ENCODE results near the gene MICB.
A peak's percentile ranks its signal among the peaks of the same experiment; 100 is the strongest.

MICB gene

DNA sequence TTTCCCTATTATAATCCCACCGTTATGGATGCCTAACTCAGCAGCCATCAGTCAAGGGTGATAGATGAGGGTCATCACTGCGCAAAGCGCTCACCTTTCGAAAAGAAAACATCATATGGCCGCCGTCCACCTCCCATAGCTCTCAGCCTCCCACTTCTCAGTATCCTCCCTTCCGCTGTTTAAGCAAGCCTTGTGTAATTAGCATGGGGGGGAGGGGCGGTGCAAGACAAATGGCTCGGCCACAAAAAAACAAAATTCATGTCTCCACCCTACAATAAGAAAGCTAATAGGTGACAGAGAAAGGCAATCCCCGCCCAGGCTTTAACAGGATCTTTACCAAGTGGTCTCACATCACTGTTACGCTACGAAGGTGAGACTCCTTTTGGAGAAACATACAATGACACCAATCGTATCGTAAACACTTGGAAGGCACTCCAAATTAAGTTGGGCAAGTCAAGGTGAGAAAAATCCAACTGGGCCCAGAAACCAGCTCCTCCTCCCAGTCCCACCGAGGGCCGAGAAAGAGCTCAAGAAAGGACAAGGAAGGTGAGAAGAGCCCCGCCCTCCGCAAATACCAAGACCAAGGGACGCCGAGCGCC lies 43.2 kb downstream of the MICB start:
- DNase-seq (ENCODE audit: low read depth in 2 of 2) = peak; percentile 33 to 40

DNA sequence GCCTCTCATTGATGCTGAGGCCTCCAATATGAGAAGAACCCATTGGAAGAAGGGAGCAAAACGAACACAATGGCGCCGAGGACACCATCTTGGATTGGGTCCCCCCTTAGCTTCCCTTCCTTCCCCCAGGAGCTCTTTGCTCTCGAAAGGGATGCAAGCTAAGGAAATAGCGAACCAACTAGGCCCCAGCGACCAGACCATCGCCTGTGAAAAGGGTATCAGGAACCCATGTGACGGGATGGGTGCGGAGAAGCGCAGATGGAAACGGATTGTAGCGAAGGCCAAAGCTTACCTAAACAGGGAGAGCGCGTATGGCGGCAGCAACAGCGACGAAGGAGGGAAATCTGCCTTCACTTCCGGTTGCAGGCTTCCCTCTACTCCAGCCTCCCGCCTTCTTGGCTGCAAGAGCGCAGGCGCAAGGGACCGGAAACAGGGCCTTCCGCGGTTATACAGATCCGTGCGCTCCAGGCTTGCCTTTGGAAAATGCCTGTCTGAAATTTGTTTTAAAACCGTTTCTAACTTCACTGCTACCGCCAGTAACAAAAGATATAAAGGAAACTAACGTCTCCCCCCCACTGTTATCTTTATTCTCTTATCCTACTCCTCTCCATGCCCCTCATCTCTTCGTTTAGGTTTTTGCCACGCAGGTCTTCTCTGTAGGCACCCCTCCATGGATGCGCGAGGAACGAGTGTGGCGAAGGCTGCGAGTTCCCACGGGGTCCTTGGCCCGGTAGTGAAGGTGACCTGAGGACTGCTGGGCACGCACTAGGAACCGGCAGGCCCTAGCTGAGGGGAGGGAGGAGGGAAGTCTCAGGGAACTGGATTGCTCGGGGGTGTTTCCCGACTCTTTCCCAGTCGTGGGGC lies 43.9 kb downstream of the MICB start, which contains the start of gene DDX39B:
DDX39B (minus strand) TSS at position 346 of the 864 bp plus-strand sequence. CDS start 1,471 bp downstream, outside the sequence.
- peak; percentile 83 to 89 for DNase-seq (ENCODE audit: low read depth in 2 of 2)

DNA sequence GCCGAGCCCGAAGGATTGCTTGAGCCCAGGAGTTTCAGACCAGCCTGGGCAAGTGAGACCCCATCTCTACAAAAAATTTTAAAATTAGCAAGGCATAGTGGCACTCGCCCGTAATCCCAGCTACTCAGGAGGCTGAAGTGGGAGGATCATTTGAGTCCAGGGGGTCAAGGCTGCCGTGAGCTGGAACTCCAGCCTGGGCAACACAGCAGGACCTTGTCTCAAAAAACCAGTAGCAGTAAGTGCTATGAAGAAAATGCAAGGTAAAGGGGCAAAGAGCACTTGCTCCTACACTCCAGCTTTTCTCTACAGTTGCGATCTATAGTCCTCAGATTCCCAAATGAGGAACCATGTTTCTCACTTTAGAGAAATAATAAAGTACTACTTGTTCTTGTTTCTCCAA lies 45.7 kb downstream of the MICB start:
- no peak for DNase-seq (ENCODE audit: low read depth in 2 of 2)

DNA sequence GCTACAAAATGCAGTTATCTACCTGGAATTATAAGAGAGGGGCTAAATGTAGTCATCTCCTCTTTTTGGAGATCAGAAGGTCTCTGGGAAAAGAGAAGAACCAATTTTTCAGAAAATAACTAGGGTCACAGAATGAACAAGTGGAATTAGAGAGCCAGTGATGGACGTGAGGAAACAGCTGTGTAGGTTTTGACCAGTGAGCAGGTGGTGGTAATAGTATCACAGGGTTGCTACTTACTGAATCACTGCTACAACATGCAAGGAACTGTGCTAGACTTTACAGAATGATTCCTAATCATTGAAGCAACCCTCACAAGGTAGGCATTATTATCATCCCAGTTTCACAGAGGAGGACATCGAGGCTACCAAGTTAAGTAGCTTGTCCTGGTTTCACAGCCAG lies 46.7 kb downstream of the MICB start:
- no peak for DNase-seq (ENCODE audit: low read depth in 2 of 2)

DNA sequence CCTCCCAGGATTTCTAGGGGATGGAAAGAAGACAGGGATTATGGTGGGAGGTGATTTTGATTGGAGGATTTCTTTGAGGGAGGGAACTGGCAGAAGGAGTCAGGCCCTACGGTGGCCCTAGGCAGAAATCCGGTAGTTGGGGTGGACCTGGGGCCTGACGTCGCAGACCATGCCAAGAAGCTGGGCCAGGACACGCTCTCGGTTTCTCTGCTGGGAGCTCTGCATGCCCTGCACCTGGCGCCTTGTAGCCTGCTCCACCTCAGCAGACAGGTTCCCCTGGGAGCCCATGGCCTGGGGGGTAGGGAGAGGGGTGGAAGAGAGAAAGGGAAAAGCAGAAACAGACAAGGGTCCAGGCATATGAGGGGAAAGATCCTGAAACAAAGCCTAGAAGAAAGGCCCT lies 47.3 kb downstream of the MICB start:
- DNase-seq (ENCODE audit: low read depth in 2 of 2) = no peak

DNA sequence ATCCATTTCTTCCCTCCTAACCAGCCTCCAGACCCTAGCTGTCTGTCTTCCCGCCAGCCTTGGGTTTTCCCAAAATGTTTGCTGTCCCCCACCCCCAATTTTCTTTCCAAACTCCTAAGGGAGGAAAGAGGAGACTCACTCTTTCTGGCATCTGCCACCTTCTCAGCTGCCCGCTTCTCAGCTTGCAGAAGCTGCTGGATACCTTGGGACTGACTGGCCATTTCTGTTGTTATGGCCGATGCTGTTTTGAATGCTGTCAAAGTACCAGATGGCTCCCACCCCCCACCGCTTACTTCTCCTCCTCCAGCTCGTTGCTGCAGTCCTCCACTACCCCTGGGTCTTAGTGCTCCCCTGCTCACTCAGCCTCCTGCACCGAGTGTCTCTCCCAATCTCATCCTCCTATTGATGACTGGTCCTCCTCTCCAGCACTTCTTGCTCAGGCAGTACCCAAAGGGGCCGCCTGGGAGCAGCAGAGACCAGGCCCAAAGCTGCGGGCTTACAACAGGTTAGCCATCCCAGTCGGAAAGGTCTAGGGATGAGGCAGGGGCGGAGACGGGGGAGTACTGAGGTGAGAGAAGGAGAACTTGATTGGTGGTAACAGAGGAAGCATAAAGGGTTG lies 48.5 kb downstream of the MICB start, which contains the start of gene ATP6V1G2:
ATP6V1G2 (minus strand) TSS at position 270 of the 619 bp plus-strand sequence; CDS start at position 221, 49 bp downstream.
- DNase-seq (ENCODE audit: low read depth in 2 of 2) = peak; percentile 74 to 77

DNA sequence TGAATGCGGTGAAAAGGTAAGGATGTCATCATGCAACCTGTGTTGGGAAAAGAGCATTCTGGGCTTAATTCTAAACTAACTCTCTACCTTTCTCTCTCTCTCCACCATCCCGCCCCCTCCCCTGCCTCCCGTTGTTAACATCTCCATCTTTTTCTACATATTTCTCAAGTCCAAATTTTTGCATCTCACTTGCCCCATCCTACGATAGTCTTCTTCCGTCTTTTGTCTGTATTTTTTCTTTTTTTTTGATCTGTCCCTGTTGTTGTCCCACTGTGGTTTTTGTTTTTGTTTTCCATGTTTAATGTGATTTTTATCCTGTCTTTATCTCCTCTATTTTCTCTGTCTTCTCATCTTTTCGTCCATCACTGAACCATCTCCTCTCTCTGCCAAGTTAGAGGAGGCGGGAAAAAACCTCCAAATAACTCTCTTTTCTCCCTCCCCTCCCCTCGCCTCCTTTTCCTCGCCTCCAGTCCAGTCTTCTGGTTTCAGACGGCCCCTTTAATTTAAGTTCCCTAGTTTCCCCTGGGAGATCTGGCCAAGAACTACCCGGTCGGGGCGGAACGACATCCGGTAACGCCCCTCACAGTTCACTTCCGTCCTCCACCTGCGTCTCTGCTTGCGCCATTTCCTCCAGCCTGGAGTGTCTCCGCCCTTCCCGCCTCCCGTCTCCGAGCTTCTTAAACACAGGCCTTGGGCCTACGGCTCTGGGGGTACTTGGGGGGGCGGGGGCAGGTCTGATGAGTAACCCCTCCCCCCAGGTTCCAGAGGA lies 49.2 kb downstream of the MICB start, which contains the start of gene NFKBIL1:
NFKBIL1 (plus strand) TSS at position 651 of the 769 bp plus-strand sequence; CDS start at position 738, 87 bp downstream.
- peak; percentile 82 to 85 for DNase-seq (ENCODE audit: low read depth in 2 of 2)

DNA sequence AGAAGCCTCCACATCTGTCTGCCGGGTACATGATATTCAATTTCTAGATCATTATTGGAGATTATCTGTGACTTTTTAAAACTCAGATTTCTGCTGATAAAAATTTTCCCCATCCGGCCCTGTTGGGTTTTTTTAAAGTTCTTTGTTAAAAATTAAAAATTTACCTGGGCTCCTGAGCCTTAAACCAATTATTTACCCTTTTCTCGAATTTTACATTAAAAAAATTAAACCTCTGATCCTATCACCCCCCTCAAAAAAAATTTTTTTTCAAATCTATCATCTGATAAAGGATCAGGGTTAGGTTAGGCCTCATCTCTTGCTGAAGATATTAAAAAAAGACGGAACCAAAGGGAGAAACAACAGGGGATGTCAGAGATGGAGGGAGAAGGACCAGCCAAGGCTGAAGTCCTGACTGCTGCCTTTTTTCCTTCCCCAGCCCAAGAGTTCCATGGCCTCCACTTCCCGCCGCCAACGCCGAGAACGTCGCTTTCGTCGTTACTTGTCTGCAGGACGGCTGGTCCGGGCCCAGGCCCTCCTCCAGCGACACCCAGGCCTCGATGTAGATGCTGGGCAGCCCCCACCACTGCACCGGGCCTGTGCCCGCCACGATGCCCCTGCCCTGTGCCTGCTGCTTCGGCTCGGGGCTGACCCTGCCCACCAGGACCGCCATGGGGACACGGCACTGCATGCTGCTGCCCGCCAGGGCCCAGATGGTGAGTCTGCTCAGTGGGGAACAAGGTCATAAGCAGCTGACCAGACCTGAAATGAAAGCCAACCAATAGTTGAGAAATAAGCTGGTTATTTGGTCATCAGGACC lies 50.0 kb downstream of the MICB start:
- no peak for DNase-seq (ENCODE audit: low read depth in 2 of 2)

DNA sequence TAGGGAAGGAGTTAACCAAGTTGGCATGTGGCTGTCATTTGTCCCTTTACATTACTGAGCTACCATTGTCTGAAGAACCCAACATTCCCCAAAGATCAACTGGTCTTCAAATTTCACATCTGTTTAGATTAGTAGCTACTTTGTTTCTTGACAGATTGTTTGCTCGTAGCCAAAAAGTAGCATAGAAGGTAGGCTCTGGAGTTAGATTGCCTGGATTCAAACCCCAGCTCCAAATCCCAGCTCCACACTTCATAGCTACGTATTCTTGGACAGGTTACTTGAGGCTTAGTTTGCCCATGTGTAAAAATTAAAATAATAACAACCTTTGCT lies 50.6 kb downstream of the MICB start:
- no peak for DNase-seq (ENCODE audit: low read depth in 2 of 2)

DNA sequence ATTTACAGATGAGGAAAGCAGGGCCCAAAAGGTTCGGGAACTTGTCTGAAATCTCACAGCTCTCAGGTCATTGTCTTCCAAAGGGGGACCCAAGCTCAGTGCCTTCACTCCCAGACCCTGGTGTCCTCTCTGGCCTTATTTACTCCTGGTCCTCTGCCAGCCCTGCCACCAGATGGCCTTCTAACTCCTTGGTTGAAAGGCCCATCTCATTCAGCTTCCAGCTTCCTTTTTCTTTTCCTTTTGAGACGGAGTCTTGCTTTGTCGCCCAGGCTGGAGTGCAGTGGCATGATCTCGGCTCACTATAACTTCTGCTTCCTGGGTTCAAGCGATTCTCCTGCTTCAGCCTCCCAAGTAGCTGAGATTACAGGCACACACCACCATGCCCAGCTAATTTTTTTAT lies 53.4 kb downstream of the MICB start:
- DNase-seq (ENCODE audit: low read depth in 2 of 2) = peak in 1 of 2 donors; percentile 56

DNA sequence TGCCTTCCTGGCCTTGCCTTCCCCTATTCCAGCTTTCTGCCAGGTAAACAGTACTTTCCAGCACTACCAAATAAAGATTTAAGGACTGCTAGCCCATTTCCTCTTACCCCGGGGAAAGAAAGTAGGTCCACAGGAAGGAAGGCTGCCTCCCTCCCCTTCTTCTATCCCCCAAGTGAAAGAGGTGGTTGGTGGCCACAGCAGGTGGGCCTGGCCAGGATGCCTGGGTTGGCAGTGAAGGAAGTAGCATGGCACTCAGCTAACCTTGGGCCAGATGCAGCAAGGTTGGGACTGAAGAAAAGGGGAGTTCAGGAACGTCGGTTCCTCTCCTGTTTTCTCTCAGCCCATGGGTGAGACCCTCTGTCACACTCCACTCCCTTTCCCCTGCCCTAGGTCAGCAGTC lies 58.4 kb downstream of the MICB start:
- DNase-seq (ENCODE audit: low read depth in 2 of 2) = no peak

DNA sequence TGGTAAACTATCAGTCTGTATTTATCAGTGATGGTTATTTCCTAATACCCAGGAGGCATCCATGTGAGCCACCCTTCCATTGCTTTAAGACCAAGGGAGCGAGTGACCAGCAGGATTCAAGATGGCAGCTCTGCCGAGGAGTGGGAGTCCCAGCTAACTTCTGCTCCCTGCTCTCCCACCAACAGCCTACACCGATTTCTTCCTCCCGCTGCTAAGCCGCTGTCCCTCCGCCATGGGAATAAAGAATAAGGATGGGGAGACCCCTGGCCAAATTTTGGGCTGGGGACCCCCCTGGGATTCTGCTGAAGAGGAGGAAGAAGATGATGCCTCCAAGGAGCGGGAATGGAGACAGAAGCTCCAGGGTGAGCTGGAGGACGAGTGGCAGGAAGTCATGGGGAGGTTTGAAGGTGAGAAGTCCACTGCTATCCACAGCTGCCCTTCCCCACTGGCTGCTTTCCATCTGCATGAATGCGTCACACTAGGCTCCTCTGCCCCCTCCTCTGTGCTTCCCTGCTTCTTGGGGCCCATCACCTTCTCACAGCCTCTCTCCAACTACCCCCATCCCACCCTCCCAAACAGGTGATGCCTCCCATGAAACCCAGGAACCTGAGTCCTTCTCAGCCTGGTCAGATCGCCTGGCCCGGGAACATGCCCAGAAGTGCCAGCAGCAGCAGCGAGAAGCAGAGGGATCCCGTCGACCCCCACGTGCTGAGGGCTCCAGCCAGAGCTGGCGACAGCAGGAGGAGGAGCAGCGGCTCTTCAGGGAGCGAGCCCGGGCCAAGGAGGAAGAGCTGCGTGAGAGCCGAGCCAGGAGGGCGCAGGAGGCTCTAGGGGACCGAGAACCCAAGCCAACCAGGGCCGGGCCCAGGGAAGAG lies 59.7 kb downstream of the MICB start:
- DNase-seq (ENCODE audit: low read depth in 2 of 2) = no peak

DNA sequence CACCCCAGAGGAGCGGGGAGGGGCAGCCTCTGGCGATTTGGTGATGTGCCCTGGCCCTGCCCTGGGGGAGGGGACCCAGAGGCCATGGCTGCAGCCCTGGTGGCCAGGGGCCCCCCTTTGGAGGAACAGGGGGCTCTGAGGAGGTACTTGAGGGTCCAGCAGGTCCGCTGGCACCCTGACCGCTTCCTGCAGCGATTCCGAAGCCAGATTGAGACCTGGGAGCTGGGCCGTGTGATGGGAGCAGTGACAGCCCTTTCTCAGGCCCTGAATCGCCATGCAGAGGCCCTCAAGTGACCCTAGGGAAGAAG lies 60.3 kb downstream of the MICB start:
- no peak for DNase-seq (ENCODE audit: low read depth in 2 of 2)

DNA sequence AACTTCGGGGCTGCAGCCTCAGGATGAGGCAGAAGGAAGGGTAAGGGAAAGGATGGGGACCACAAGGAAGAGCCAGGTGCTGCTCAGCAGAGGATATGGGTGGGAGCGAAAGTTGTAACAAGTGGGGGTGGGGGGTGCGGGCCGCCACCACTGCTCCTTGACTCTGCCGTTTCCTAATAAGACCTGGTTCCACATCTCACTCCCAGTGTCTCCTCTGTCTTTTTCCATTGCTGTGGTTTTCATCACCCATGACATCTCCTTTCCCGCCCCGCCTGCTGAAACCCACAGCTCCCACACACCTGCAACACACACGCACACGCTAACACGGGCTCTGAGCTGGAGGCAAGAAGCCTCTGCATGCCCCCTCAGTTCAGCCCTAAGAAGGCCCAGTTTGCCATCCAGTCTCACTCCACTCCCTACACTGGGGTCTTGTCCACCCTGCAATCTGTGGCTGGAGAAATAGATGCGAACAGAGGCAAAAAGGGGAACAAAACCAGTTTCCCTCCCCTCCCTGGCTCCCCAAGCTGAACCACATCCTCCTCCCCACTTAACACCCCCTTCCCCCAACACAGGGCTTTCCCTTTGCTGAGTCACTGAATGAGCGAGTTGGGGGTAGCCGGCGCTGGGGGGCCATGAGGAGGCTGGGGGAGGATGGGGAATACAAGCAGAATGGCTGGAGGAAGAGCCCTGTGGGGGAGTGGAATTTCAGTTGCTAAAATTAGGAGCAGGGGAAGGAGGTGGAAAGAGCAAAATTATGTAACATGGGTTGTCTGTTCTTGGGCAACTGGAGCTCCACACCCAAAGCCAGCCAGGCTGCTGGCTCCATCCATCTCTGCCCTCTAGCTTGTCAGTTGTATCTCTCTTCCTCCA lies 60.9 kb downstream of the MICB start:
- peak; percentile 62 to 64 for DNase-seq (ENCODE audit: low read depth in 2 of 2)

DNA sequence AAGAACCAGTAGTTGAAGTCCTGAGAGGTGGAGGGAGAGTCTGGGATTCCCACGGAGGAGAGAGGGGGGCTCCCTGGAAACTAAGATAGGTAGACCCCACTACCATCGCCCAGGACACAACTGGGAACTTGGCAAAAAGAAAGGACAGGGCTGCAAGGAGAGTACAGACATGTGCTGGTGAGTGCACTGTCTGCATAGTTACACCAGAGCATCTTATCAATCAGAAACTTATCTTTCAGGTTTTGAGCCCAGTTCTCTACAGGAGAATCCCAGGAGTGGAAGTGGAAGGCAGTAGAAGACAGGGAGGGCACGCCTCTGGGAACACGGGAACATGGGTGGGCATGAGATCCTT lies 61.6 kb downstream of the MICB start:
- DNase-seq (ENCODE audit: low read depth in 2 of 2) = no peak

DNA sequence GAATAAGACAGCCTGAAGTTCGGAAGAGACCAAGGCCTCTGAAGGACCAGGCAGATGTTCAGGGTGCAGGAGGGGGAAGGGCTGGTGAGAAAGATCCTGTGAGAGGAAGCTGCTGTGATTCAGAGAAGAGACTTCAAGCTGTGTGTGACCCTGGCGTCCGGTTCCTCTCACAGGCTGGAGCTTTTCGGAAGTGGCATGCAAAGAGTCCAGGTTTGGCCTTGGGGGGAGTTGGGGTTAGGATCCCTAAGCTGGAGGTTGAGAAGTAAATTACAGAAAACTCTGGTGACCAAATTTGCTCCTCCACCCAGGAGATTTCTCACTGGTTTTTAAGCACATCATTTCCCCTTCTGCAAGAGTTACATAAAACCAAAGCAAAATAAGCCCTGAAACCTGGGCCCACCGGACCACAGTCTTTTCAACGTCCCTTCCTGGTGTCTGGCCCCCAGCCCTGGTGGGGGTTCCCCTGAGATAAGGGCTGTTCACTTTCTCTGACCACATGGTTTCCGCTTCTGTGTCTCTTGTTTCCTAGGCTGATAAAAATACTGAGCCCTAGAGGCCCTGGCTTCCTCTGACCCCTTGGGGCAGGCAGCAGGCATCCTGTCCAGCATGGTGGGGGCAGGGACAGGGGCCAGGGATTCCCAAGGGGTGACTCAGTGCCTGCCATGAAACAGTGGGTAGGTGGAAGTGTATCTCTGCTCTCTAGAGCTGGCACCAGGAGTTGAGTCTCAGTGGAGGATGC lies 62.2 kb downstream of the MICB start:
- DNase-seq (ENCODE audit: low read depth in 2 of 2) = peak in 1 of 2 donors; percentile 34

DNA sequence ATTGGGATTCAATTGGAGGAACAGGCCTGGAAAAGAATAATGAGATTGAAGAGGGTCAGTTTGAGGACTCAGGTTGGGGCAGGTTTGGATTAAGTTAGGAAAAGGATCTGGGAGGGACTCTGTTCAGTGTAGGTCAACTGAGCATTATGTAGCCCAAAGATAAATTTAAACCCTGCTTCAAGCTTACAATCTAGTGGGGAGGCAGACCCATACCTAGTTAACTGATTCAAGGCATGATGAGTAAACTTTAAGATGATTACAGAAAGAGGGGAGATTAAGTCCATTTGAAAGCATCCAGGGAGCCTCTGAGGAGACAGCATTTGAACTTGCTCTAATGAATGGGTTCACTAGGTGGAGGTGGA lies 62.7 kb downstream of the MICB start:
- no peak for DNase-seq (ENCODE audit: low read depth in 2 of 2)

Data from stimulated activated CD4-positive, alpha-beta T cell treated with anti-CD3 and anti-CD28 coated beads, Interleukin-1b, Interleukin-23, amount 100 ng/mL, for 4 hours (primary cell).